NB4 (cell line): ENCODE results near the gene SERP2.

ENCODE experiments used
- CTCF ChIP-seq: IDR thresholded peaks from one replicate; pipeline ENCODE4 v1.5.1; 2012; ENCODE audit warnings: low read depth, low read length
- MAX ChIP-seq: IDR thresholded peaks from 2 replicates; pipeline ENCODE4 v1.6.1; 2011; ENCODE audit warnings: low read depth, low read length
- POLR2A ChIP-seq: IDR thresholded peaks from 2 replicates; pipeline ENCODE4 v1.6.1; 2011; ENCODE audit warnings: mild to moderate bottlenecking; ENCODE audit not compliant: insufficient read length; ENCODE audit errors: extremely low read depth

- TF ChIP-seq CTCF (no peak), POLR2A (no peak), MAX (no peak)
Measured at GRCh38 chr13:44331446-44331845, 42.2 kb upstream of the SERP2 start.
